Measurements from ENCODE around the gene WDR64.

GRCh38 chr1:241637046-241637590 is 15.0 kb upstream of the WDR64 start:
- no peak for TF ChIP-seq POLR2A (IDR thresholded peaks at IDR 0.05)
- no peak for TF ChIP-seq CTCF (IDR thresholded peaks at IDR 0.05)
- no peak for TF ChIP-seq POLR2AphosphoS5 (IDR thresholded peaks at IDR 0.05)
